MV-4-11 (cell line): ENCODE data around the gene IRAK3.

ENCODE experiments used
- DNase-seq: peaks from one replicate; lab custom pipeline; 2025; lab: John Stamatoyannopoulos, UW

Gene IRAK3

GRCh38 chr12:66188584-66189485 lies at the start of gene IRAK3:
Gene IRAK3, plus strand, starts transcription at chr12:66189214. Its CDS starts 86 bp downstream, at chr12:66189300.
- peak; percentile 78 for DNase-seq

- DNase-seq = no peak
Measured at GRCh38 chr12:66139328-66139727, 49.7 kb upstream of the IRAK3 start.

- peak; percentile 41 for DNase-seq
Measured at GRCh38 chr12:66140731-66141130, 48.3 kb upstream of the IRAK3 start.

GRCh38 chr12:66141299-66141698 lies 47.7 kb upstream of the IRAK3 start:
- no peak for DNase-seq

- DNase-seq = no peak
Measured at GRCh38 chr12:66142826-66143225, 46.2 kb upstream of the IRAK3 start.

GRCh38 chr12:66143868-66144267 lies 45.1 kb upstream of the IRAK3 start:
- DNase-seq = no peak

GRCh38 chr12:66144791-66145754 lies 43.9 kb upstream of the IRAK3 start:
- DNase-seq = peak; percentile 93

- peak; percentile 98 for DNase-seq
Measured at GRCh38 chr12:66149702-66150398, 39.2 kb upstream of the IRAK3 start.

GRCh38 chr12:66152732-66153131 lies 36.3 kb upstream of the IRAK3 start:
- no peak for DNase-seq

GRCh38 chr12:66154776-66155175 lies 34.2 kb upstream of the IRAK3 start:
- DNase-seq = no peak

- no peak for DNase-seq
Measured at GRCh38 chr12:66156654-66157053, 32.4 kb upstream of the IRAK3 start.

- no peak for DNase-seq
Measured at GRCh38 chr12:66159123-66159522, 29.9 kb upstream of the IRAK3 start.

- DNase-seq = no peak
Measured at GRCh38 chr12:66160704-66161103, 28.3 kb upstream of the IRAK3 start.

- DNase-seq = no peak
Measured at GRCh38 chr12:66162701-66163100, 26.3 kb upstream of the IRAK3 start.

GRCh38 chr12:66163289-66163688 lies 25.7 kb upstream of the IRAK3 start:
- DNase-seq = peak; percentile 48

GRCh38 chr12:66164349-66164821 lies 24.6 kb upstream of the IRAK3 start:
- DNase-seq = no peak

GRCh38 chr12:66165141-66165540 lies 23.9 kb upstream of the IRAK3 start:
- no peak for DNase-seq

GRCh38 chr12:66166561-66166960 lies 22.5 kb upstream of the IRAK3 start:
- no peak for DNase-seq

- peak; percentile 36 for DNase-seq
Measured at GRCh38 chr12:66168410-66168809, 20.6 kb upstream of the IRAK3 start.

- peak; percentile 98 for DNase-seq
Measured at GRCh38 chr12:66169221-66170170, 19.5 kb upstream of the IRAK3 start, which contains the start of gene TMBIM4. Gene TMBIM4, minus strand, starts transcription at chr12:66169996. Its CDS starts 45 bp downstream, at chr12:66169951.

GRCh38 chr12:66170606-66171005 lies 18.4 kb upstream of the IRAK3 start:
- no peak for DNase-seq
